GM18505 (cell line): ENCODE measurements around the gene TMEFF1.
"Not testable (repeated sequence)": the region's sequence is repeated elsewhere in the genome, so short reads cannot be mapped to it uniquely, and the experiment has no call there.

ENCODE experiments used
- ATAC-seq: cut with Tn5 transposase; IDR thresholded peaks from one replicate; pipeline ENCODE4 v1.9.1; 2021; ENCODE audit not compliant: unreplicated experiment
- POLR2A ChIP-seq: IDR thresholded peaks from 4 replicates; pipeline ENCODE4 v1.6.1; 2011; ENCODE audit warnings: borderline replicate concordance; ENCODE audit not compliant: insufficient read depth, insufficient read length; ENCODE audit errors: extremely low read depth

The TMEFF1 gene

DNA sequence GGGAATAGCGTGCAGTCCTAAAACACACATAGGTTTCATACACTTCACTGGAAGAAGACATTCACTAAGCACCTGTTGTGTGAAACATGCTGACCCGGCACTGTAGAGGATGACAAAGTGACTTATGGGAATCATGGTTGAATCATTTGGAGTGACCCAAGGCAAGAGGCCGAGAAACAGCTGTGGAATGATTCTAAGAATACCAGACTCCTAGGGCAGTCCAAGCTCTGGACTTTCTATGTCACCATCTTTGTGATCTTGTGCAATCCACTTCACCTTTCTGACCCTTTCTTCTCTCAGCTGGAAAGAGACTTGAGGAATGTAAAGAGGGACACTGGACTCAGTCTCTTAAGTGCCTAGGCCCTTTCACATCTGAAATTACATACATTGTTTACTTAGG lies 32.9 kb upstream of the TMEFF1 start:
- ATAC-seq = no peak
- TF ChIP-seq POLR2A = no peak

DNA sequence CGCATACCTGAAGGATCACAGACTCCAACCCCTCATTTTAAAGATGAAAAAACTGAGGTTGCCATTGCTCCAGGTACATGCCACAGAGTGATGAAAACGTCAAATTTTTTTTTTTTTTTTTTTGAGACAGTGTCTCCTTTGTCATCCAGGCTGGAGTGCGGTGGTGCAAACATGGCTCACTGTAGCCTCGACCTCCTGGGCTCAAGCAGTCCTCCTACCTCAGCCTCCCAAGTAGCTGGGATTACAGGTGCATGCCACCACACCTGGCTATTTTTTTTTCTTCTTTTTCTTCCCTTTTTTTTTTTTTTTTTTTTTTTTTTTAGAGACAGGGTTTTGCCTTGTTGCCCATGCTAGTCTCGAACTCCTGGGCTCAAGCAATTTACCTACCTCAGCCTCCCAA lies 32.5 kb upstream of the TMEFF1 start:
- not testable (repeated sequence) for ATAC-seq

DNA sequence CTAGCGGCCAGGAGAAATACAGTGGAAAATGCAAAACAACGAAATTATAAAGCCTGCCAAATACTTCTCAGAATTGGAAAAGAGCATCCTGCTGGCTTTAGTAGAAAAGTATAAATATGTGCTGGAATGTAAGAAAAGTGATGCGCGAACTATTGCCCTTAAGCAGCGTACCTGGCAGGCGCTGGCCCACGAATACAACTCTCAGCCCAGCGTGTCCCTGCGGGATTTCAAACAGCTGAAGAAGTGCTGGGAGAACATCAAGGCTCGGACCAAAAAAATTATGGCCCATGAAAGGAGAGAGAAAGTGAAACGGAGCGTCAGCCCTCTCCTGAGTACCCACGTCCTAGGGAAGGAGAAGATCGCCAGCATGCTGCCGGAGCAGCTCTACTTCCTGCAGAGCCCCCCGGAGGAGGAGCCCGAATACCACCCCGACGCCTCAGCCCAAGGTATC lies 31.0 kb upstream of the TMEFF1 start:
- ATAC-seq = no peak
- no peak for TF ChIP-seq POLR2A

DNA sequence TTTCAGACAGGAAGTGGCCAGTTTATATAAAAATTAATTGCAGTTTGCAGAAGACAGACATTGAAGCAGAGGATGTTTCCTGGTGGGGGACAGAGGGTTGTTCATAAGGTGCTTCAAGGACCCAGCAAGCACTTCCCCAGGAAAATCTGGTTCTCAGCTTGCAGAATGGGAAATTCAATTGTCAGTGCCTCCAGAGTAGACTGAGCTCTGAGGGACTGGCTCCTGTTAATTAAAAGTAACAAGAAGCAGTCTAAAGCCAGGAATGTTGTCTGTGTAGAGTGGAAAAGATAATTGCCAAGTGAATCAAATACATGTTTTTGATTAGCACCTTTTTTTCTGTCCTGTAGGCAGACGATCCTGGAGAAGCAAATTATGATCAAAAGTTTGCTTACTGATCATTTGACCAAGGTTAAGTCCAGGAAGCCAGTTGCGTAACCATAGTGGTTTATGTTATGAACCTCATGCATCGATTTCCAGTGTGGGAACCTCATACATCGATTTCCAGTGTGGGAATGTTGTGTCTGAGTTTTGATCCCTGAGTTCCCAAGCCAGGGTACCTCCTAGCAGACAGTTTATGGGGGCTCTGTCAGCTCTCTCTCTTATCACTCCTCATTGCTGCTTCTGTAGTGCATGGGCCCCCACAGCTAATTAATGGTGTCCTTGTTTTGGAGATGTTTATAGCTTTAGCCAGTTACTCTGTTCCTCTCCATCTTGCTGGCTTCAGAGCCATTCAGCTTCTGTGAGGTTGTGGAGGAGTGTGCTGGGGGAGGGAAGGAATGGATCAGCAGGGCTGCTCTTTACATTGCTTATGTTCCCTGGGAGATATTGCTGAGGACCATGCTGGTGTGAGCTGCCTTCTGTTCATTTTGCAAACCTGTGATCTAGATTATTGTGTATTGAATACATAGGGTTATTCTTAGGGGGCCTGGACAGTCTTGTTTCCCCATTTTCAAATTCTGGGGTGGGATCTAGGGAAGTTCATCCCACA lies 28.9 kb upstream of the TMEFF1 start:
- TF ChIP-seq POLR2A = no peak
- no peak for ATAC-seq

DNA sequence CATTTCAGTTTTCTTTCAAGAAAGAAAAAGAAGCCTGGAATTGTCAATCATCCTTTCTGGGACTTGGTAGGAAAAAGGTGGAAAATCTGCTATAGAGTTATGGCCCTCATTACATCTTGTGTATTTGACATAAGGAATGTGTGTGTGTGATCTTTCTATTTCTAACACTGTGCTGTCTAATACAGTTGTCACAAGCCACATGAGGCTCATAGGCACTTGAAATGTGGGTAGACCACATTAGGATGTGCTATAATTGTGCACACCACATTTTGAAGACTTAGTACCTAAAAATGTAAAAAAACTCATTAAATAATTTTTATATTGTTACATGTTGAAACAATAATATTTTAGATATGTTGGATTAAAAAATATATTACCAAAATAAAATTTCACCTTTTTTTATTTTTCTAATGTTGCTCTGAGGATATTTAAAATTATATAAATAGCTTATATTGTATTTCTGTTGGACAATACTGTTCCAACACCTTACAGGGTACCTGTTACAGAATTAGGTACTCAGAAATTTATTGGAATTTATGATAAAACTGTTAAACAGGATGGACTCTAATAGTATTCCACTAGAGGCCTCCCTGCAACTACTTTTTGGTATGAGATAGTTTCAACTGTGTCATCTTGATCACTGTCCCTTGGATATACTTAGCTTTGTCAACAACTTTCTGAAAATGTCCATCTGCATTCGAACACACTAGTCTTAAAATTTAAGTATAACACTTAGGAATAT lies 27.6 kb upstream of the TMEFF1 start:
- no peak for ATAC-seq
- TF ChIP-seq POLR2A = no peak

DNA sequence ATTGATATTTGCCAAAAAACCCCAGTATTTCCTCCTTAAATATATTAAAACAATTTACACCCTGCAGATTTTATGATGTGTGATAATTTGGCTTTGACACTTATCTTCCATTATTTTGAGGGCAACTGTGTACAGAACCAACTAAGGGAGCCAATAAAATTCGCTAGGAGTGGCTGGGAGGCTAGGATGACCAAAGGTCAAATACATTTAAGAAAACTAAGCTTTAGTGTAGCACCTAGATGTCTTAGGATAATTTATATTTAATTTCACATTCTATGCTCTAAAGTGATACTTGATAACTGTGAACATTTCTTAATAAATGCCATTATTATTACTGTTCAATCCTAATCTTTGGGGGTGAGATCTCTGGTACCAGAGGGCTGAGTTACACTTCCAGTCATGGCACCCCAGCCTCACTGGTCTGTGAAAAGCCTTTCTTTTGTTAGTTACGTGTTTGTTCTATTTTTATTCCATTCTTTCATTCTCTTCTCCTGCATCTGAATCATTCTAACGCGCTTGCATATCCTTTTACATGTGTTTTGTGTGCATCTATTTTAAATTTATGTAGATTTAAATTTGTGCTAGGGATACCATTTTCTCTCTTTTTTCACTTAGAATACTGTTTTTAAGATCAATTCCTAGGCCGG lies 26.9 kb upstream of the TMEFF1 start:
- TF ChIP-seq POLR2A = no peak

DNA sequence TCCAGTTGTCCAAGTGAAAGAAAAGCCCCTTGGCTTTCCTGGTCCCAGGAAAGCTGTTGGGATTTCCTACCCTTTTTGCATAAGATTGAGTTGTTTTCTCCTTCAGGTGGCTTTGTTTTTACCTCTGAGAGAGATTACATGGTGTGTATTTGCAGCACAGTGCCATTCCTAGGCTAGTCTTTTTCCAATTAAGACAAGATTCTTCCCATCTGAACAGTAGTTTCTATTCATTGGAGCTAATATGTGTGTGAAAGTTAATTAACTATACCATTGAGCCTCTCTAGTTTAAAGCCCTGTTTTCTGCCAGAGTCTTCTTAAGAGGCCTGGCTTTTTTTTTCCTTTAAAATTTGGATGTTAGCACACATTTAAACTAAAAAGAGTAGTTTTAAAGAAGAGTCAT lies 25.9 kb upstream of the TMEFF1 start:
- ATAC-seq = no peak
- TF ChIP-seq POLR2A = no peak

More for the DNA sequence above, 26.9 kb upstream of the TMEFF1 start:
- no peak for ATAC-seq

DNA sequence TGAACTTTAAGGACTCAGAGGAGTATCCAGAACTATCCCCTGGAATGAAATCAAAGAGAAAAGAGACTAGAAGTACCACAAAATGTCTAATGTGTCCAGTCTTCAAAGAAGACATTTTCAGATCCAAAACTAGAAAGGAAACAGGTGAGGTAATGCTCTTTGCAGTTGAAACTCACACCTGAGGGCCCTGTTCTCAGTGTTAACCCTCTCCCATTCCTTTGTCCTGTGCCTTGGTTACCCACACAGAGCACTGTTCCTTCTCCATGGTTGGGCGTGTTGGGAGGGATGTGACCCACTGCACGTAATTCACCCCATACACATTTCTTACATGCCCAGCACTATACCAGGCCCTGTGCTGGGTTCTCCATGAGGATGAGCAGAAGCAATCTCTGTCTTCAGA lies 24.7 kb upstream of the TMEFF1 start:
- ATAC-seq = no peak
- TF ChIP-seq POLR2A = no peak

DNA sequence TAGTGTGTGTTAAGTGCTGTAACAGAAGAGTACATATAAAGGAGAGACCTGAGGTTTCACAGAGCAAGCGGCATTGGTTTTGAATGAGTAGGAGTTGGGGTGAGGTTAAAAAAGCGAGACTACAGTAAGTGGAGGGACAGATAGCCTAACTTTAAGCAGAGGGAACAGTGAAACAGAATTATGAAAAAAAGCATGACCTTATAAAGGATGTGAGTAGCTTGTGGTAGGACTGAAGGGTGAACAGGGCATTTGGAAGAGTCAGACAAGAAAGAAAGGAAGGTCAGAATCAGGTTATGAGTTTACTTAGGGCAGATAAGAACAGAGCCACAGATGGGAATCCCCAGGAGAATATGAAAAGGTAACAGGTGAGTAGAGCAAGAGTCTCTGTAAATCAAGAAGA lies 23.5 kb upstream of the TMEFF1 start:
- no peak for ATAC-seq
- TF ChIP-seq POLR2A = no peak

DNA sequence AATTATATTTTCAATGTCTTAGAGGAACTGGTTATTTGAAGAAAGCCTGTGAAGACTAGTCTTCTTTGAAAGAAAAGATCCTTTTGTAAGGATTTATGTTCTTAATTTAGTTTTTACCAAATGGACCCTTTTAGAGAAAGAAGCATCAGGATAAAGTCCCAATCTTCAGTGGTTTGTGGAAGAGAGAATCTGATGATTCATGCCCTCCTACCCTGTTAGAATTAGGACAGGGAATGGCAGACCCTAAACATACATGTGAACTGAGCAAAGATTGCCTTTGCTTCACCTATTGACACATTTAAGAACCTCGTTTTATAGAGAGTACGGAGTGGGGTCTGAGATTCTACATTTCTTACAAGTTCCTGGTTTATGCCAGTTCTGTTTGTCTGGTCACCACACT lies 20.1 kb upstream of the TMEFF1 start:
- no peak for TF ChIP-seq POLR2A

DNA sequence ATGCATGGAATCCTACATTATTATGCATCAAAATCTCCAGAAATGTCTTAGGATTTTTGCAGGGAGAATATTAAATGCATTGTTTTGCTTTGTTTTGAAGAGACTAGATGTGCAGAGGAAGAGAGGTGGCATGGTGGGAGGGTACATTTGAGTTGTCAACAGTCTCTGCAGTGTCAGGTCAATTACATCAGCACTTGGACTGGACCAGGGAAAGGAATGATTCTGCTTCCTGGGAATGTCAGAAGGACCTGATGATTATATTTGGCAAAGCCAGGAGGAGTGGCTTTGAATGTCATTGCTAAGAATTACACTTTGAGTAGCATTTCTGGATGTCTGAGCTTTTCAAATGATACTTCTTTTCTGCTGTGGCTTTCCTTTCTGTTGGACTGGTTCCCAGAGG lies 17.5 kb upstream of the TMEFF1 start:
- no peak for TF ChIP-seq POLR2A
- ATAC-seq = no peak

More for the DNA sequence above, 20.1 kb upstream of the TMEFF1 start:
- ATAC-seq = no peak

DNA sequence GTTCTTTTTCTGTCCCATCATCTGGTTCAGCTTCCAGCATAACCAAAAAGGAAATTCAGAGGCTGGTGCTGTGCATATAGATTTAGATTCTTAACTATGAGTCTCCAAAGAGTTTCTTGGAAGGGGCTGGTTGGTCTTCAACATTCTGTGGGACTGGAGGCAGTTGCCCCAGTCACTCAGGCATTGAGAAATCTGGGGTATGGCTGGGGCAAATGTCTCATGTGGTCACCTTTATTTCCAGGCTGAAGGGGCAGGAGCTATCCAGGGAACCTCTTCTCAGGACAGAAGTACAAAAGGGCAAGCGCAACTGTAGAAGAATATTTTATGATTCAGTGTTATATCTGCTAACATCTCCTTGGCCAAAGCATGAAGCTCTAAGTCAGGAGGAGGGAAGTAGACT lies 15.4 kb upstream of the TMEFF1 start:
- no peak for TF ChIP-seq POLR2A
- no peak for ATAC-seq

DNA sequence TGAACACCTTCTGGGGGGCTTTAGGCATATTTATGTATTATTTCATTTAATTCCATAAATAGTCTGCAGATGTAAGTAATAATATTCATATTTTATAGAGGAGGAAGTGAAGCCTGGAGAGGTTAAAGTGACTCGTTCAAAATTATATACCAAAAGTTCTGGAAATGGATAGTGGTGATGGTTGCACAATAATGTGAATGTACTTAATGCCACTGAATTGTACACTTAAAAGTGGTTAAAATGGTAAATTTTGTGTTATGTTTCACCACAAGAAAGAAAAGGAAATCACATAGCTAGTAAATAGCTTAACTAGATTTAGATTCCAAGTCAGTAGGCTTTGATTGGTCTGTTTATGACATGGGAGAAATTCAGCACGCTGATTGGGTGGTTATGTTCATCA lies 13.0 kb upstream of the TMEFF1 start:
- ATAC-seq = no peak
- no peak for TF ChIP-seq POLR2A

DNA sequence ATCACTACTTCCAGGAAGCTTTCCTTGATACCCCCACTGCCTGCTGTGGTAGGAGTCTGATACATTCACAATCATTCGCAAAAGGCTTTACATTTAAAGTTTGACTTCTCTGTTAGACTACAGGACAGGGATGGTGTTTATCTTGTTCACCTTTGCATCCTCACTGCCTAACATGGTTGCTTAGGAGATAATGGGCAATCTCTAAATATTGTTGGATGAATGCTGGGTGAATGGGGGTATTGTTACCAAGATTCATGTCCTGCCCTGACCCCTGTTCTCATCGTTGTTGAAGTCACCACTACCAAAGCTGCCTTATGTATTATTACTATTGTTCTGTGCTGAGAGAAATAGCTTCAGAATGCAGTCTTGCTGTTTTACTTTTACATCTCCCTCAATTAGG lies 7.7 kb upstream of the TMEFF1 start:
- ATAC-seq = no peak
- no peak for TF ChIP-seq POLR2A

DNA sequence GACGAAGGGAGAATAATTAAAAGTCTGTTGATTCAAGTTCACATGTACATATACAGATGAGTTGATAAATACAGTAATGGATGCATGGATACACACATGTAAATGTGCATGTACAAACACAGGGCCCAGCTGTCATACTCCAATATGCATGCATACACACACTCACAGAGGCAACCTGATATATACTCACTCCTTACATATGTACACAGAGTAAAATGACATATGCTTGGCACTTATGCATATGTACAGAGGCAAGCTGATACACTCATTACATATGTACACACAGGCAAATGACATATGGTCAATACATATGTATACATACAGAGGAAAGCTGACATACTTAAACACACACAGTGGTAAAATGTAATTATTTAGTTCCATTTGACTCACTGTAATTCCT lies 7.2 kb upstream of the TMEFF1 start:
- no peak for ATAC-seq
- no peak for TF ChIP-seq POLR2A
